Mucosa of rectum (tissue), 2 donors: Measurements from ENCODE around the gene EVA1A.
"Not testable (repeated sequence)": the region's sequence is repeated elsewhere in the genome, so short reads cannot be mapped to it uniquely, and the experiment has no call there.

ENCODE experiments used
- H3K27ac ChIP-seq, 2 donors: one replicate each; pipeline ENCODE4 v1.7.0; 2013; ENCODE audit warnings: inconsistent platforms in 2 of 2, low read depth in 2 of 2, low read length in 2 of 2
- H3K27me3 ChIP-seq, 2 donors: one replicate each; pipeline ENCODE4 v1.7.0; 2013; ENCODE audit warnings: low read length in 2 of 2; ENCODE audit not compliant: control insufficient read depth in 2 of 2, insufficient read depth in 2 of 2
- H3K36me3 ChIP-seq, 2 donors: one replicate each; pipeline ENCODE4 v1.7.0; 2013; ENCODE audit warnings: low read length in 2 of 2; ENCODE audit not compliant: control insufficient read depth in 2 of 2, insufficient read depth in 2 of 2
- H3K4me1 ChIP-seq, 2 donors: one replicate each; pipeline ENCODE4 v1.7.0; 2013; ENCODE audit warnings: low read length in 2 of 2, mild to moderate bottlenecking in 1 of 2; ENCODE audit not compliant: control insufficient read depth in 2 of 2, insufficient read depth in 2 of 2
- H3K4me3 ChIP-seq, 2 donors: one replicate each; pipeline ENCODE4 v1.7.0; 2013; ENCODE audit warnings: low read length in 2 of 2
- H3K9ac ChIP-seq, 2 donors: one replicate each; pipeline ENCODE4 v1.7.0; 2013; ENCODE audit warnings: low read length in 2 of 2, low read depth in 1 of 2, mild to moderate bottlenecking in 1 of 2
- H3K9me3 ChIP-seq, 2 donors: one replicate each; pipeline ENCODE4 v1.7.0; 2013; ENCODE audit warnings: low read length in 2 of 2; ENCODE audit not compliant: control insufficient read depth in 2 of 2
- donor health status: healthy.
- donor health status: Normal muscosa, but diverticular disease.

EVA1A gene

GRCh38 chr2:75498907-75499306 lies 61.8 kb downstream of the EVA1A start:
- H3K36me3 ChIP-seq: no peaks in the 10 kb centered on the region
- no peak overlapping the region for H3K27ac ChIP-seq
- H3K9me3 ChIP-seq: no peaks in the 10 kb centered on the region
- H3K4me3 ChIP-seq: no peak overlapping the region
- H3K9ac ChIP-seq: no peak overlapping the region
- no peaks in the 10 kb centered on the region for H3K4me1 ChIP-seq
- no peaks in the 10 kb centered on the region for H3K27me3 ChIP-seq

- H3K4me3 ChIP-seq: no peak overlapping the region
- no peak overlapping the region for H3K9ac ChIP-seq
- no peak overlapping the region for H3K27ac ChIP-seq
- H3K27me3 ChIP-seq: no peaks in the 10 kb centered on the region
- H3K36me3 ChIP-seq: no peaks in the 10 kb centered on the region
- H3K4me1 ChIP-seq: no peaks in the 10 kb centered on the region
- H3K9me3 ChIP-seq: no peaks in the 10 kb centered on the region
These were observed 63.5 kb downstream of the EVA1A start for GRCh38 chr2:75497256-75497655.

GRCh38 chr2:75495862-75496261 lies 64.9 kb downstream of the EVA1A start:
- H3K27ac ChIP-seq: no peak overlapping the region
- no peaks in the 10 kb centered on the region for H3K9me3 ChIP-seq
- no peak overlapping the region for H3K4me3 ChIP-seq
- H3K4me1 ChIP-seq: no peaks in the 10 kb centered on the region
- no peaks in the 10 kb centered on the region for H3K27me3 ChIP-seq
- H3K36me3 ChIP-seq: no peaks in the 10 kb centered on the region
- no peak overlapping the region for H3K9ac ChIP-seq

GRCh38 chr2:75494137-75494769 lies 66.5 kb downstream of the EVA1A start:
- Histone ChIP-seq H3K27me3 (no peaks in the 10 kb centered on the region), H3K4me1 (no peaks in the 10 kb centered on the region), H3K4me3 (no peak overlapping the region), H3K9me3 (no peaks in the 10 kb centered on the region), H3K9ac (no peak overlapping the region), H3K36me3 (no peaks in the 10 kb centered on the region), H3K27ac (no peak overlapping the region)

GRCh38 chr2:75493230-75493629 lies 67.5 kb downstream of the EVA1A start:
- Histone ChIP-seq H3K27ac (no peak overlapping the region), H3K27me3 (no peaks in the 10 kb centered on the region), H3K36me3 (no peaks in the 10 kb centered on the region), H3K4me3 (no peak overlapping the region), H3K9ac (no peak overlapping the region), H3K9me3 (no peaks in the 10 kb centered on the region), H3K4me1 (no peaks in the 10 kb centered on the region)

GRCh38 chr2:75491129-75491753 lies 69.5 kb downstream of the EVA1A start:
- H3K9me3 ChIP-seq: no peaks in the 10 kb centered on the region
- H3K36me3 ChIP-seq: no peaks in the 10 kb centered on the region
- no peaks in the 10 kb centered on the region for H3K4me1 ChIP-seq
- no peak overlapping the region for H3K9ac ChIP-seq
- H3K4me3 ChIP-seq: no peak overlapping the region
- H3K27ac ChIP-seq: no peak overlapping the region
- H3K27me3 ChIP-seq: no peaks in the 10 kb centered on the region

- Histone ChIP-seq H3K36me3 (no peaks in the 10 kb centered on the region), H3K4me3 (no peak overlapping the region), H3K9me3 (no peaks in the 10 kb centered on the region), H3K9ac (no peak overlapping the region), H3K4me1 (no peaks in the 10 kb centered on the region), H3K27me3 (no peaks in the 10 kb centered on the region), H3K27ac (no peak overlapping the region)
These were observed 71.0 kb downstream of the EVA1A start for GRCh38 chr2:75489721-75490120.

- no peak overlapping the region for H3K4me3 ChIP-seq
- no peaks in the 10 kb centered on the region for H3K27me3 ChIP-seq
- H3K4me1 ChIP-seq: no peaks in the 10 kb centered on the region
- H3K36me3 ChIP-seq: no peaks in the 10 kb centered on the region
- no peak overlapping the region for H3K27ac ChIP-seq
- no peak overlapping the region for H3K9ac ChIP-seq
- H3K9me3 ChIP-seq: no peaks in the 10 kb centered on the region
These were observed 72.6 kb downstream of the EVA1A start for GRCh38 chr2:75488157-75488556.

- not testable (repeated sequence) for H3K9me3 ChIP-seq, H3K27ac ChIP-seq, H3K27me3 ChIP-seq, H3K4me3 ChIP-seq, H3K36me3 ChIP-seq, H3K9ac ChIP-seq, H3K4me1 ChIP-seq
These were observed 74.0 kb downstream of the EVA1A start for GRCh38 chr2:75486735-75487134.

GRCh38 chr2:75484840-75485239 lies 75.9 kb downstream of the EVA1A start:
- Histone ChIP-seq H3K27ac (no peak overlapping the region), H3K4me1 (no peaks in the 10 kb centered on the region), H3K4me3 (no peak overlapping the region), H3K9ac (no peak overlapping the region), H3K9me3 (no peaks in the 10 kb centered on the region), H3K36me3 (no peaks in the 10 kb centered on the region), H3K27me3 (no peaks in the 10 kb centered on the region)
